K562 (cell line): ENCODE measurements around the gene WDR93. TPM values are rescaled to one million over a fixed set of nuclear protein-coding genes. Genes with fewer than 3 reads are reported as not detected.

ENCODE experiments used
- ADNP ChIP-seq: fragments of 200-800 bp; sonication (Bioruptor generic); IDR thresholded peaks from 2 replicates; pipeline ENCODE4 v1.6.1; 2016; ENCODE audit warnings: missing genetic modification characterization, missing compliant biosample characterization
- CTCFL ChIP-seq: IDR thresholded peaks from 2 replicates; pipeline ENCODE4 v1.6.1; 2011; ENCODE audit warnings: borderline replicate concordance, low read depth, mild to moderate bottlenecking, moderate library complexity, low read length; ENCODE audit not compliant: insufficient read depth, poor library complexity, severe bottlenecking
- FIP1L1 ChIP-seq: fragments of 200-400 bp; formaldehyde crosslinking; IDR thresholded peaks from 2 replicates; pipeline ENCODE4 v1.6.1; 2018; ENCODE audit warnings: mild to moderate bottlenecking, low read depth, low read length; ENCODE audit not compliant: poor library complexity, severe bottlenecking
- FUS ChIP-seq: fragments of 200-400 bp; formaldehyde crosslinking; optimal IDR thresholded peaks from 2 replicates; pipeline ENCODE3; 2017; ENCODE audit warnings: low read depth, low read length
- HIVEP1 ChIP-seq: fragments of 250-450 bp; sonication (Bioruptor Pico); IDR thresholded peaks from 2 replicates; pipeline ENCODE4 v1.4.0; 2020; ENCODE audit warnings: mild to moderate bottlenecking
- NBN ChIP-seq: fragments of 450-650 bp; IDR thresholded peaks from 2 replicates; pipeline ENCODE4 v1.6.1; 2016; ENCODE audit warnings: low read depth, mild to moderate bottlenecking
- SAFB2 ChIP-seq: fragments of 200-400 bp; formaldehyde crosslinking; IDR thresholded peaks from 2 replicates; pipeline ENCODE4 v1.6.1; 2018; ENCODE audit warnings: borderline replicate concordance, low read length, low read depth, moderate library complexity; ENCODE audit not compliant: severe bottlenecking
- SMARCB1 ChIP-seq: IDR thresholded peaks from 2 replicates; pipeline ENCODE4 v1.6.1; 2011; ENCODE audit warnings: improper control_type of control experiment, low read depth; ENCODE audit not compliant: insufficient read length
- SMARCC2 ChIP-seq: fragments of 450-650 bp; IDR thresholded peaks from 2 replicates; pipeline ENCODE4 v1.6.1; 2017; ENCODE audit warnings: antibody characterized with exemption, moderate library complexity, mild to moderate bottlenecking, low read depth
- TAL1 ChIP-seq: fragments of 450-650 bp; IDR thresholded peaks from 2 replicates; pipeline ENCODE4 v1.6.1; 2016; ENCODE audit warnings: mild to moderate bottlenecking
- TGIF2 ChIP-seq: sonication (generic); formaldehyde crosslinking; IDR thresholded peaks from 2 replicates; pipeline ENCODE4 v1.8.1; 2022; ENCODE audit warnings: mild to moderate bottlenecking, missing genetic modification reagents, moderate library complexity
- U2AF2 ChIP-seq: fragments of 200-400 bp; formaldehyde crosslinking; optimal IDR thresholded peaks from 2 replicates; pipeline ENCODE3; 2017; ENCODE audit warnings: low read depth, mild to moderate bottlenecking, low read length
- ZFP36 ChIP-seq: fragments of 150-350 bp; IDR thresholded peaks from 2 replicates; pipeline ENCODE4 v1.6.1; 2018; ENCODE audit warnings: low read length, low read depth; ENCODE audit not compliant: partially characterized antibody
- ZNF263 ChIP-seq: sonication (generic); formaldehyde crosslinking; IDR thresholded peaks from 2 replicates; pipeline ENCODE4 v1.8.0; 2022; ENCODE audit warnings: mild to moderate bottlenecking, missing genetic modification reagents, borderline replicate concordance
- ZNF324 ChIP-seq: fragments of 250-450 bp; sonication (Bioruptor Pico); IDR thresholded peaks from 2 replicates; pipeline ENCODE4 v1.4.0; 2020; ENCODE audit warnings: mild to moderate bottlenecking
- ZNF431 ChIP-seq: sonication (generic); formaldehyde crosslinking; IDR thresholded peaks from 2 replicates; pipeline ENCODE4 v1.8.0; 2022; ENCODE audit warnings: mild to moderate bottlenecking, missing genetic modification reagents
- ZNF583 ChIP-seq: fragments of 250-450 bp; sonication (Bioruptor Pico); IDR thresholded peaks from 2 replicates; pipeline ENCODE4 v1.4.0; 2020
- ZNF699 ChIP-seq: fragments of 250-450 bp; sonication (Bioruptor Pico); IDR thresholded peaks from 2 replicates; pipeline ENCODE4 v1.8.0; 2021; ENCODE audit warnings: mild to moderate bottlenecking, moderate library complexity; ENCODE audit not compliant: insufficient replicate concordance
- polyA plus RNA-seq, 8 experiments: library from polyadenylated mRNA; depleted of rRNA in 4 of 8; stranded (reverse) in 5 of 8; unstranded in 3 of 8; fragments of >200 nt; fragmentation: Nextera tagmentation in 2 of 8; fragmentation: Illumina TruSeq in 1 of 8; extraction: Ambion mirVana in 2 of 8; extraction: Trizol in 1 of 8; gene quantifications; 2 replicates each; pipeline versions ENCODE4 v1.2.1 to v1.2.3, GENCODE V29; 2011 to 2014; ENCODE audit warnings: inconsistent platforms in 1 of 8, missing spikeins in 1 of 8
- total RNA-seq, 7 experiments: library from RNA; depleted of rRNA in 6 of 7; stranded (reverse); fragments of >200 nt in 6 of 7; fragmentation: Illumina TruSeq in 2 of 7; extraction: Trizol in 2 of 7; gene quantifications; 2 replicates each; pipeline versions ENCODE4 v1.2.1 to v1.2.3, GENCODE V29; 2011 to 2021; ENCODE audit warnings: low replicate concordance in 1 of 7

Gene WDR93
- total and polyA plus RNA-seq, 9 of the 15 experiments (the other 6 are each of a cell fraction or from before 2014, with no cell fraction given) = not detected

- no peak for TF ChIP-seq ZNF324 (CRISPR knock-in tag)
- no peak for TF ChIP-seq SMARCB1
- no peak for TF ChIP-seq ZNF431
- no peak for TF ChIP-seq FIP1L1
- TF ChIP-seq CTCFL = no peak
- TF ChIP-seq U2AF2 = no peak
- TF ChIP-seq FUS = no peak
- no peak for TF ChIP-seq TAL1
- TF ChIP-seq TGIF2 (CRISPR knock-in tag) = no peak
- TF ChIP-seq NBN = no peak
- TF ChIP-seq SMARCC2 = no peak
- TF ChIP-seq ADNP (tag) = no peak
- TF ChIP-seq ZNF263 (CRISPR knock-in tag) = no peak
- TF ChIP-seq SAFB2 = no peak
- no peak for TF ChIP-seq HIVEP1 (CRISPR knock-in tag)
- no peak for TF ChIP-seq ZNF583 (CRISPR knock-in tag)
- no peak for TF ChIP-seq ZNF699
- peak; percentile 13 for TF ChIP-seq ZFP36
These were observed 77.5 kb downstream of the WDR93 start (continued) for GRCh38 chr15:89768071-89768500.
